NCI-H2107 treated with DMSO at 0.1 percent for 48 hours (cell line): ENCODE data around the gene FYB2.

Source experiments
- DNase-seq: peaks from one replicate; lab custom pipeline; 2025; ENCODE audit not compliant: unreplicated experiment; lab: John Stamatoyannopoulos, UW

Gene FYB2

DNA sequence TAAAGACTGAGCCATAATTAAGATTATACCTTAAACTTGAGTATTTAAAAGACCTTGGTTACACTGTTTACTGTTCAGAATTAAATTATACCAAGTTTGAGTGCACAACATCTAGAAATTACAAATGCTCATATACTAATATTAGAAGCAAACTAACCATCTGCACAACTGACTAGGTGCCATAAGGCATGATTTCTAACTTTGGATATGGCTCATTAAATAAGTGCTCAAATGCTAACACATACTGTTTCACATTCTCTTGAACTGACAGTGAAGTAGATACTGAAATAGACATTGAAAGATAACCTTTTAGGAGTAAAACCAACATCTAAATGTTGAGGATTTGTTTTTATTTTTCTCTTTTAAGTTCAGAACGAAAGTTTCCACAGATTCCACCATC is 100.0 kb downstream of the FYB2 start:
- DNase-seq = no peak

DNA sequence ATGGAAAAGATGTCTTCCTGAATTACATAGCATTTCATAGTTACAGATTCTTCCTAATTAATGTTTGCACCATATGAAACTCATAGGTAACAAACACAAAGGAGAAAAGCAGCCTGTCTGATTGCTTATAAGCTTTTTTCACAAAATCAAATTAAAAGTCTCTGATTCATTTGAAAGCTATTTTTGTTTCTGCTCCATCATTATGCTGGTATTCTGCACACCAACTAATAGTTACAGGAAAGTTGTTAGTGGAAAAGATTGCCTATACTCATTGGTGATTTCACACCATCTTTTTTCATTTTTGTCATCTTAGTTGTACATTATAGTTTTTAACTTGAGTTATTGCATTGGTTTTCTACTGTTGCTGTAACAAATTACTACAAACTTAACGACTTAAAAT is 104.0 kb downstream of the FYB2 start:
- no peak for DNase-seq

DNA sequence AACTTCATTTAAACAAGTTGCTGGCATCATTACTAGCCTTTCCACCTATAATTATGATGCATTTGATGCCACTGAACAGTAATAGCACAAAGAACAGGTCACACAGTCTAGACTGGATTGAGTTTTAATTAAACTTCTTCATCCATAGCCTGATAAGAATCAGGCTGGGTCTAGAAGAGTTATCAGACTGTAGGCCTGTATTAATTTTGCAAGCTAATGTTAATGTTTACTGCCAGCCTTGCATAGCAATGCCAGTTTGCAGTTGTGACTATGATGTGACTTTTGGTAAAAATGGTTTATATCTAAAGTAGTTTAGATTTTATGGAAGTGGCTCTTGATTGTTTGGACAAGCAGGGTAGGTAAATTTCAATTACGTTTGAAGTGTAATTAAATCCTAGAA is 106.1 kb downstream of the FYB2 start:
- DNase-seq = no peak

DNA sequence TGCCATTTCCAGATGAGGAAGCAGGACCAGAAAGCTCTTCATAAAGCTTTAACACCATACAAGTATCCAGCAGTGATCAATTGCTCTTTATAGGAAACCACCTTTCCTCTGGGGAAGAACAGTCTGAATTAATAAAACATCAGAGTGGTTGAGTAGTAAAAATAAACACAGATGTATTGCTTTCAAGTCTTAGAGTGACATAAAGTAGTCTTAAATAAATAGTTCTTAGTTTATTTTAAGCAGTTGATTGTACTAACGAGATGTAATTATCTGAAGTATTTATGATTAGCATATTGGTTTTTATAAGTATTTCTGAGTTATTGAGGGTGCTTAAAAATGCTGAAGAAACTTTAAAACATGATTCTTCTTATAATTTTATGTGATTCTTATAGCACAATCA is 107.1 kb downstream of the FYB2 start:
- no peak for DNase-seq

DNA sequence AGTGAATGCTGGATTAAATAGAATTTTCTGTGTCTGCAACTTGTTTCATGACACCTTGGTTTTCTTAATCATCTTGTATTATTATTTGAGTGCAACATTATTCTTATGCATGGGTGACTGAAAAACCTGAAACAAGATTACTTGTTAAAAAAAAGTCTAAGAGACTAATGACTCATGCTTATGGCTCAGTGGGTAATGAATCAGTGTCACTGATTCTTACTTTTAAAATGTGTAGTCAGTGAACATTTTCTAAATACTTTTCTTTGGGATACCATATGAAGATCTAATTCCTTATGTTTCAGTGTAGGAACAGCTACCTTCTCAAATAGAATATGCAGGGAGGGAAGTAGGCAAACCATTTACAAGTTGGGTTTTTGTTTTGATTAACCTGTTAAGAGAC is 108.6 kb downstream of the FYB2 start:
- no peak for DNase-seq

DNA sequence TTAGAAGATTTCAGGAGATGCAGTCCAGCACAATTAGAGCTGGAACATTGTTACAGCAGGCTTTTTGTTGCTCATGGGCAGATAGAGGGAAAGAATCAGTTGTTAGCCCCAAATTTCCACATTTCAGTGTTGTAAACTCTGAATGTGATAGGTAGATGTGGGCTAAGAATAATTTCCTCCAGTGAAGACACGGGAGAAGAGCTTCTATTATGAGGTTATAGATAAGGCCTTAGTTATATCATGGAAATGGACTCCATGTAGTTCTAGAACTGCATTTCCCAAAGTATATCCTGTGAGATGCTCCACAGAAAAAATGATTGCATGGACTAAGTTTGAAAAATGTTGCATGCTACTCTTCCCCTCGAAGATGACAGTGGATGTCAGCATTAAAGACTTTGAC is 109.2 kb downstream of the FYB2 start:
- no peak for DNase-seq

DNA sequence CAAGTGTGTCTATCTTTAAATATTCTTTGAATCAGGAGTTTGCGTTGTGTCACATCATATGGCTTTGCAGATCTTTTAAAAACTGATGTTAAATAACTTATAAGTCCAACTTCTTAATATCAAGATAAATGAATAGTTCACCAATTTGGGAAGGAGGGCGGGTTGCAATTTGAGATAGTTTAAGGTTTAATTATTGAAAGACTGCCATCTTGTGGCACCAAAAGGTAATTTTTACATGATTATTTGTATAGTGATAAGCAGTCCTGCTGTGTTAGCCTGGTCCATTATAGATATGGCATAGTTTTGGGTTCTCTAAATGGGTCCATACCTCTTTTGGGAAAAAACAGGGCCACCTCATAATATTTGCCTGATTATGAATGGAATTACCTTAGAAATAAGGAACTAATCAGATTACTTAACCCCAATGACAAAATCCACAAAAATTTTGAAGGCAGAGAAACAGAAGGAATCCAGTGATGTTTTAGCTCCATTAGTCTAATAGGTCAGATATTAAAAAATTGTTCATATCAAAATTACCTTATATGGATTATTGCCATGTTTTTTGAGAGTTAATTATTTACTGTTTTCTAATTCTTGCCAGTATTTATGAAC is 109.8 kb downstream of the FYB2 start:
- DNase-seq = peak; percentile 85

DNA sequence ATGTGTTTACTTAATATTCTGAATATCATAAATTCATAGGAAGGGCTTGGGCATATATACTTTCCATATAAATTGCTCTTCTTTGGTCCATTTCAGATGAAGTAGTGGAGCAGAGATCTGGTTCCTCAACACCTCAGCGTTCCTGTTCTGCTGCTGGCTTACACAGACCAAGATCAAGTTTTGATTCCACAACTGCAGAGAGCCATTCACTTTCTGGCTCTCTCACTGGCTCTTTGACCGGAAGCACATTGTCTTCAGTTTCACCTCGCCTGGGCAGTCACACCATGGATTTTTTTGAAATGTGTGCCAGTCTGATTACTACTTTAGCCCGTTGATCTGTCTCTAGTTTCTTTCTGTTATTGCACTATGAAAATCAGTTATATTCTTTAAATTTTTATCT is 111.8 kb downstream of the FYB2 start:
- DNase-seq = no peak

DNA sequence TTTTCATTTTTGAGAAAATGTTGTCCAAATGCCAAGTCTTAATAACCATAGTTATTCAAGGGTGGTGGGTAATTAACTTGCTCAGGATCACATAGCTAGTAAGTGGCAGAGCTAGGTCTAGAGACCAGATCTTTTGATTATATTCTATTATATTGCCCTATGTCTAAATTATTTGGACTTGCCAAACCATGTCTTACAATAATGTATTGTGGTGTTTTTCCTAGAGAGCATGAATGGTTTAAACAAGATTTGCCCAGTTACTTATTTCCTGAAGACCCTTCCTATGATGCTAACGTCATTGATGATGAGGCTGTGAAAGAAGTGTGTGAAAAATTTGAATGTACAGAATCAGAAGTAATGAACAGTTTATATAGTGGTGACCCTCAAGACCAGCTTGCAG is 115.5 kb downstream of the FYB2 start:
- DNase-seq = no peak

DNA sequence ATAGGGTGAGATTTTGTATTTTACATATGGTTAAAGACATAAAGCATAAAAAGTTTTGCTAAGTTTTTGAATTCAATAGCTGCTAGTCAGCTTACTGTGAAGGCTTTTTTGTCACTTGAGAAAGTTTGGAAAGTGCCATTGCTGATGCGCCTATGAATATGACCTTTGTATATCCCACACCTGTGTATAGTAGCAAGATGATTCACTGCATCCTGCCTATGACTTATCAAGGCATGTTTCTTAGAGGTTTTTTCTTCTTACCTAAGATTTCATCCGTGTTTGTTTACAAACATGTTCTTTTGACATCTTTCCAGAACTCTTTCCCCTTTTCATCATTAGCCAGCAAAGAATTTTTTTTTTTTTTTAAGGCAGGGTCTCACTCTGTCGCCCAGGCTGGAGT is 122.5 kb downstream of the FYB2 start:
- DNase-seq = no peak

DNA sequence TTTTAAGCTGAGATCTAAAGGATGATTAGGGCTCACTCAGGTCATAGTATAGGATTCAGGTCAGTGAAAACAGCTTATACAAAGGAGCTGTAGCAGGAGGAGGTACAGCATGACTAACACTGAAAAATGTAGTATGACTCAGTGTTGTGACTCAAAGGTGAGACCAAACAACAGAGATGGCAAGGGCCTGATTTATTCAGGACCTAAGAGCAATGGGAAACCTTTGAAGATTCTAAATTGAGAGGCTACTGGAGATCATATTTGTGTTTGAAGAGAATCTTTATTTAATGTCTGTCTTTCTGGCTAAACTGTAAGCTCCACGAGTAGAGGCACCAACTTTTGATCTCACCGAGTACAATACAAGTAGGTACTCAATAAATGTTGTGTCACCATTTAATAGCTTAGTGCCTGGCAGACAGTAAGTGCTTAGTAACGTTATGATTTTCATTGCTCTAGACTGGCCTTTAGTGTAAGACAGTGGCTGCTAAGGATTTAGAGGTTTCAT is 130.6 kb downstream of the FYB2 start:
- DNase-seq = no peak

DNA sequence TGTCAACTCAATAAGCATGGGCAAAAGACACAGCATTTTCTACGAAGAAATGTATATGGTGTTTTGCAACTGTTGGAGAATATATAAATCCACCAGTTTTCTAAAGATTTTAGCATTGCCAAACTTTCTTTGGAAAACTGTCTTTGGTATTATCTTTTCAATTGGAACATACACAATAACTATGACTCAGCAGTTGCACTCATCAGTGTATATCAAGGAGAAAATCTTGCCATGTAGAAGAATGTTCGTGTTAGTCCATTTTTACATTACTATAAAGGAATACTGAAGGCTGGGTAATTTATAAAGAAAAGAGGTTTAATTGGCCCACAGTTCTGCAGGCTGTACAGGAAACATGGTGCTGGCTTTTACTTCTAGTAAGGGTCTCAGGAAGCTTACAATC is 133.0 kb downstream of the FYB2 start:
- DNase-seq = no peak

DNA sequence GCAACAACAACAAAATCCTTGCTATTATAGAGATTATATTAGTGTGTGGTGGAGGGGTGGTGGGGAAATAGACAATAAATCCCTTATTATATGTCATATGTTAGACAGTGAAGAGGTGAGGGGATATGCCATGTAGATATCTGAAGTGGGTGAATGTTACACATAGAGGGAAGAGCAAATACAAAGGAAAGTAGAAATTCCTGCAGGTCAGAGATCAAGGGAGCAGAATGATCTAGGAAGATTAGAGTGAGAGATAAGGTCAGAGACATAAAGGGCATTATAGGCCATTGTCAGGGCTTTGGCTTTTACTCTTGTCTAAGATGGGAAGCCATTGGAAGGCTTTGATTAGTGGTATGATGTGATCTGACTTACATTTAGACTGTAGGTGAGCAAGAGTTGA is 135.6 kb downstream of the FYB2 start:
- no peak for DNase-seq

DNA sequence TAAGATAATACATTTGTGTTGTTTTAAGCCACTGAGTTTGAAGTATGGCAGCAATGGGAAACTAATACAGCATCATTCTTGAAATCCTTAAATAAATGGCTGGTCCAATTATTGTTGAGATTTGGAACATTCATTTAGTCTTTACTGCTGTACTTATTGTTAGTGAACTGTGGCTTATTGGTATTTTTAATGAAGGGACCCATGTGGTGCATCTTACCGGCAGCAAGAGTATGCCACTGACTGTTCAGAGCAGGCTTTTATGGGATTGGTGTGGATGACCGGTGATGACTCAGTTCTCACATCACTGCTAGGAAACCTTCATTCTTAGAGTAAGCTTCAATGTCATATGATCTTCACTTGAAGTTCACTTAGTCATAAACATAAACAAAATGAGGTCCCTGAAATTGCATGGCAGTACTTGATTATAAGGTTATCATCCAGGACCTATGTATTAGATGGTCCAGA is 142.6 kb downstream of the FYB2 start:
- no peak for DNase-seq

DNA sequence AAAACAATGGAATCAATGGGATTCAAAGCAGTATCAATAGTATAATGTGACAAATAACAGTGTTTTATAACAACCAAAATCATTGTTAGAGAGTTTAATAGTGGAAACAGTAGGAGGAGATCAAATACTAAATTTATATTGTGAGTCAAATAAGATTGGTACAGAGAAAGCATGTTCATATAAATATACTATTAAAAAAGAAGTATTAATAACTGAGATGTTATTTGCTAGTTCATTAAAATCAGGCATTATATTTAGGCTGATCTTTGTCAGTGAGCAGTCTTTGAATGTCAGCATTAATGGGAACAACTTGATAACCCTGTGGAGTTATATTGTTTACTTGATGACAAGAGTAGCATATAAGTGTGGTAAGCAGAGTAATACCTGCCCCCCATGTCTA is 143.4 kb downstream of the FYB2 start:
- no peak for DNase-seq

DNA sequence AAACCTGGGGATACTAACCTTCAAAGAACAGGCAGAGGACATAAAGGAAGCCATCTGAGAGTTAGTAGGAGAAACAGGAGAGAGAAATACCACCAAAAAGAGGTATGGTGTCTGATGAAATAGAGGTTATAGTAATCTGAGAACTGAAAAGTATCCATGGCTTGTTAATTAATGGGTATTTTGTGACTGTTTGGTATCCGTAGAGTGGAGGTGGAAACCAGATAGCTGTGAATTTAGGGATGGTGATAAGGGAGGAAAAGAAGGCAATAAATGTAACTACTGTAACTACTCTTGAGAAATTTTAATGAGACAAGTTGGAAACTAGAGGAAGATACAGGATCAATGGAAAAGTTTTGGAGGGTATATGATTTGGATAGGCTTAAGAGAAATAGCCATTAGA is 146.6 kb downstream of the FYB2 start:
- peak; percentile 5 for DNase-seq

DNA sequence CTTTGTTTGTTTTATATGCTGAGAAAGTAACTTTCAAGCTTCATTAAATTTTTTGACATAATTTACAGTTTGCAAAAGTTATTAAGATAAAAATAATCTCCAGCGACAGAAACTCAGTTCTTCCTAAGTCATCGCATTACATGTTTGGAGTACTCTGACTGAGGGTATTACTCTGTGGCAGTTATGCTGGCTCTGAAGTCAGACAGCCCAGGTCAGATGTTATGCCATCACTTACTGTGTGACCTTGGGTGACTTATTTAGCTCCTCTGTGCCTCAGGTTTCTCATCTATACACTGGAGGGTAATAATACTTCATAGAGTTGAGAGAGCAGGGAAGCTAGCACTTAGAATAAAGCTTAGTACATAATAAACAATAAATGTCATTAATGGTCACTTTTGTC is 147.7 kb downstream of the FYB2 start:
- no peak for DNase-seq

DNA sequence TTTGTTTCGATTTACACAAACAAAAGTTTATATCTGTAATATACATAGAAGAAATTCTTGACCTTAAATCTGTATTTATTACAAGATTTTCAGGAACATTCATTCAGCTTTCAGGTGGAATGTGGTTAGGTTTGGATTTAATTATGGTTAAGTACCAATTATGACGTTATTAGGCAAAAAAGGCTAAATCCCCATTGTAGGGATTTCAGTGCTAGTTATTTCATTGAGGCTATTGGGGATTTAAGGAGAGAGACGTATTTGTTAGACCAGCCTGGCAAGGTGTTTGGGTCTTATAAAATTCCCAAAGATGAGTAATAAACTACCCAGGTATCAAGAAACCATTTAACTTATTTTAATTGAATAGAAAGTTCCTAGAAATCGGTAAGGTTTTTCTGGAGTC is 148.1 kb downstream of the FYB2 start:
- no peak for DNase-seq

DNA sequence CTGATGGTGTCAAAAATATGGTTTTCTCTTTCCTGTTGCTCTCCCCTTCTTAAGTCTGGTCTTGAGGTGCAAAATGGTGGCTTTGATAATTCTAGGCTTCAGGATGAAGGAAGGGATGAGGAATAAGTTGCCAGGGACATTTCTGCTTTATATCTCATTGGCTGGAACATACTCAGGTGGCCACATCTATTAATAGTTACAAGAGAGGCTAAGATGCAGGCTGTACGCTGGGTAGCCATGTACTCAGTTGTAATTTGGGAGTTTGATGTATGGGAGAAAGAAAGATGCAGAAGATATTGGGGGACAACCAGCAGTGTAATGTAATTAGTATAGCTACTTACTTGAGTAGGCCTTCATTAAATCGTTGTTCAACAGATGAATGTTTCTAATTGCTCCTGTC is 148.9 kb downstream of the FYB2 start:
- DNase-seq = no peak
